ENCODE data around the gene NUP210.

The NUP210 gene

DNA sequence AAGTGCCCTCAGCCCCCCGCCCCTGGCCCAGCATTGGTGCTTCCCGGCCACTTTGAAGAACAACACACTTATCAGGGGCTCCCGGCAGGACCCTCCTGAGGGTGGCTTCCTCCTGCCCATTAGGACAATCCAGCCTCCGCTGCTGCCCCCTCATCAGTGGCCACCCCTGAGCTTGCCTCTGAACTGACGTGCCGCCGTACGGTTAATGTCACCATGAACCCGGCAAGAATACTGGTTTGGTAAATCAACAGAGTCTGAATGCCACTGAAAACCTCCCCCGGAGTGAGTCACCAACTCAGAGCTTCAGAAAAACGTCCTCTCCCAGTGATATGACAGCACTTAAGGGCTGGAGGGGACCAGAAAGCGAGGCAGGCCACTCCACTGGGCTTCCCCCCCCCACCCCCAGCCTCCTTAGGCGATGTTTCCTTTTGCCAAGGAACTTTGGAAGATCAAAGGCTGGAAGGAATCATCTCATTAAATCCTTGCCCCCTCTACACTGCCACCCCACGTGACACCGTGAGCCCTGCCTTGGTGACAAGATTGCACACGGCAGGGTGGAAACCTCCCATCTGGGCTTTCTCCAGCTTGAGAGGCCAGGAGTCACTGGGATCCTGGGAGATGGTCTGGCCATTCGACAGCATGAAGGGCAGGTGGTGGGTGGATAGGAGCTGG, 142.1 kb downstream of the NUP210 start:
- Mint-ChIP-seq H3K27ac (no peak overlapping the region), H3K9me3 (no peaks in the 10 kb centered on the region), H3K36me3 (no peaks in the 10 kb centered on the region), H3K27me3 (peaks cover 6% of the 10 kb centered on the region), H3K4me1 (peaks cover 5% of the 10 kb centered on the region), H3K4me3 (no peak overlapping the region)

- peaks cover 5% of the 10 kb centered on the region for H3K4me1 Mint-ChIP-seq
- H3K27me3 Mint-ChIP-seq: peaks cover 6% of the 10 kb centered on the region
- no peaks in the 10 kb centered on the region for H3K36me3 Mint-ChIP-seq
- no peak overlapping the region for H3K27ac Mint-ChIP-seq
- no peaks in the 10 kb centered on the region for H3K9me3 Mint-ChIP-seq
- H3K4me3 Mint-ChIP-seq: no peak overlapping the region
Measured at GRCh38 chr3:13277196-13277813, 142.8 kb downstream of the NUP210 start.

DNA sequence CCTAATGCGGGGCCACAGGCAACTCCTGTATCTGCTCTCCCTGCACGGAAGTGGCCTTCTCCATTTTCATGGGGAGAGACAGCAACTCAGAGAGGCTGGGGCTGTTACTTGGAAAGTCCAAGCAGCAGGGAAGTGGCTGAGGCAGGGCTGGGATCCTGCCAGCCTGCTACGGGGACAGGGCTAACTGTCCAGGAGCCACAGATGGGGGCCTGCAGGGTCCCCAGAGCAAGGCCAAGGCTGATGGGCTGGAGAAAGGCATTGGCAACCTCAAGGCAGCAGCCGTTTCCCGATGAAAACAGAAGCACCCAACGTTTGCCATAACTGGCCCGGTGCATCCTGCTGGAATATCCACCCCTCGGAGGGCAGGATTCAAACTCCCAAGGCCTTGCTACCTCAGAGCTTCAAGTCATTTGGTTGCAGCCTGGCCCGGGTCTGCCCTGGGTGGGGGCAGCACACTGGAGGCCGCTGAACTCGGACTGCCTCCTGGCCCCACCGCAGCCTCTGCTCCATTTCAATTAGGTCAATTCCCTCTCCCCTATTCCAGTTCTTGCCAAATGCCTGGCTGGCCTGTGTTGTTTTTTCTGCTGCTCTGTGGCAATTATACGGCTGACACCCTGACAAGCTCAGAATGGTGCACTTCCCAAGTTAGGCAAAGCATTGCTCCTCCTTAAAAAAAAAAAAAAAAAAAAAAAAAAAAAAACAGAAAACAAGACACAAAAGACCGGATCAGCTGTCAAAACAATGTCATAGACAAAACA, 143.5 kb downstream of the NUP210 start:
- peaks cover 3% of the 10 kb centered on the region for H3K4me1 Mint-ChIP-seq
- H3K27me3 Mint-ChIP-seq: peaks cover 4% of the 10 kb centered on the region
- no peaks in the 10 kb centered on the region for H3K36me3 Mint-ChIP-seq
- no peak overlapping the region for H3K4me3 Mint-ChIP-seq
- H3K9me3 Mint-ChIP-seq: no peaks in the 10 kb centered on the region
- H3K27ac Mint-ChIP-seq: no peak overlapping the region

DNA sequence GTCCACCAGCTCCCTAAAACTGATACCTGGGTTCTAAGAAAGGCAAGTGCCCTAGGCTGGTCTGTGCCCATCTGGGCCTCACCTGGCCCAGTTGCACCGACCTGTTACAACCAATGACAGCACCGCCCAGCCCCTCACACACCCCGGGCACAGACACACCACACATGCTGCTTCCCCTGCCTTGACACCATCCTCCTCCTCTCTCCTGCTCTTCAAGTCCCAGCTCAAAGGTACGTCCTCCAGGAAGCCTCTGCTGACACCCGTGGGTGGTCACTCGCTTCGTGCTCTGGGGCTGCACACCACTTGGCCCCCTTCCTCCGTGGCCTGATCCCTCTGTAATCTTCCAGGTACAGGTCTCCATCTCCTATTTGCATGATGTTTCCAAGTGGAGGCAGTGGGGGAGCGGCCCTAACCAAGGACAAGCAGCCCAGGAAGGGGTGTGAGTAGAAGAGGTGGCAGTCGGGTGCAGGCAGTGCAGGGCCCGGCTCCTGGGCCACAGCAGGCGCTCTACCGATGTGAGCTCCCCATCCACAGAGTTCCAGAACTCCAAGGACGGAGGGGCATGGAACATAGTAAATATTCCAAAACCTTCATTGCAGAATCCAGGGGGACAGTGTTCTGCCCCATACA, 144.6 kb downstream of the NUP210 start:
- Mint-ChIP-seq H3K27me3 (peaks cover 3% of the 10 kb centered on the region), H3K27ac (no peak overlapping the region), H3K4me1 (no peaks in the 10 kb centered on the region), H3K36me3 (no peaks in the 10 kb centered on the region), H3K9me3 (no peaks in the 10 kb centered on the region), H3K4me3 (no peak overlapping the region)

- Mint-ChIP-seq H3K4me1 (no peaks in the 10 kb centered on the region), H3K9me3 (no peaks in the 10 kb centered on the region), H3K36me3 (no peaks in the 10 kb centered on the region), H3K27me3 (peaks cover 2% of the 10 kb centered on the region), H3K4me3 (no peak overlapping the region), H3K27ac (no peak overlapping the region)
Measured at GRCh38 chr3:13274551-13275332, 145.4 kb downstream of the NUP210 start.

DNA sequence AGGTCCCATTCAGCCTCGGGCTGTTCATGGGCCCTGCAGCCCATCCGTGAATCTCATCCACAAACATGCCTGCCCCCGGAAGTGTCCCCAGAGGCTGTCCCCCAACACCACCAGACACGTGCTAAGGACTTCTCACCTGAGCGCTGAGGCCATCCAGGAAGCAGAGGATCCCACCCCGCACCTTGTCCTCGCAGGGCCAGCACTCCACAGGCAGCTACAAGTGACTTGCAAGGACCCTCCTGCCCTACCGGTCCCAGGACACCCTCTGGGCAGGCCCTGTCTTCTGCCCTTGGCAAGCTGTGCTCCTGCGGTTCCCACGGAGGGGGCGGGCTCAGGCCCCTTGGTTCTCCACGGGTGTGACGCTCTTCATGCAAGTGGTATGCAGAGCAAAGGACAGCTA, 146.0 kb downstream of the NUP210 start:
- H3K9me3 Mint-ChIP-seq: no peaks in the 10 kb centered on the region
- peaks cover 2% of the 10 kb centered on the region for H3K27me3 Mint-ChIP-seq
- H3K4me3 Mint-ChIP-seq: no peak overlapping the region

GRCh38 chr3:13273604-13274105, 146.5 kb downstream of the NUP210 start:
- H3K27ac Mint-ChIP-seq: no peak overlapping the region
- H3K4me1 Mint-ChIP-seq: no peaks in the 10 kb centered on the region
- no peak overlapping the region for H3K4me3 Mint-ChIP-seq
- H3K27me3 Mint-ChIP-seq: peaks cover 2% of the 10 kb centered on the region
- no peaks in the 10 kb centered on the region for H3K9me3 Mint-ChIP-seq
- no peaks in the 10 kb centered on the region for H3K36me3 Mint-ChIP-seq

More for the DNA sequence above, 146.0 kb downstream of the NUP210 start:
- Mint-ChIP-seq H3K27ac (no peak overlapping the region), H3K4me1 (no peaks in the 10 kb centered on the region), H3K36me3 (no peaks in the 10 kb centered on the region)

DNA sequence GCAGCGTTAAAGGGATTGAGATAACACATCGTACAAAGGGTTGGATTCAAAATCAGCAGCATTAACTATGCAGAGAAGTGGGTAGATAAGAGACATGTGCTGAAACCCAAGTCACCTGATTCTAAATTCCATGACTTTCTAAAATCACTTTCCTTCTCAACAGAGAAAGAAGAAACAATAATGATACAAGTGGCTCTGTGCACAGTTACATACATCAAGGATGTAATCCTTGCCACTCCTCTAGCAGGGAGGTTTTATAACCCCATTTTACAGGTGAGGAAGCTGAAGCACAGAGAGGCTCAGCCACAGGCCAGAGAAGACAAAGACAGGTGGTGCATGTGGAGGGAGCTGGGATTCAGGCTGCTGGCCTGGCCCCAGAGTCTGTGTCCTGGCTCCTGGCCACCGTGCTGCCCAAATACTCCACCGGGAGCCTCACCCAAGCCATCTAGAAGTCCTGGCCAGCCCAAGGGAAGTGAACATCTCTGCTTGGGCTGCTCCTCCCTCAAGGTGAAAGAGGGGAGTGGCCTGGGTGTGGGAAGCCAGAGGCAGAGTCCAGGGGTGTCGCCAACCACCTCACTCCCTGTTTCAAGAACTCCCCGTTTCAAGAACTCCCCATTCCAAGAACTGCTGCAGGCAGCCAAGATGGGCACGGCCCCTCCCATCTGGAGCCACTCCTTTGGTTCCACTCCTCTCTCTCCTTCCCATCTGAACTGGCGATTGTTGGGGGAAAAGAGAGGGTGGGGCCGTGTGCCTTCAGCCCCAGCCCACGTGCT, 147.1 kb downstream of the NUP210 start:
- no peaks in the 10 kb centered on the region for H3K9me3 Mint-ChIP-seq

GRCh38 chr3:13269711-13270378, 150.3 kb downstream of the NUP210 start:
- no peaks in the 10 kb centered on the region for H3K4me1 Mint-ChIP-seq
- H3K36me3 Mint-ChIP-seq: no peaks in the 10 kb centered on the region
- no peaks in the 10 kb centered on the region for H3K9me3 Mint-ChIP-seq
- H3K4me3 Mint-ChIP-seq: no peak overlapping the region
- H3K27ac Mint-ChIP-seq: no peak overlapping the region
- peaks cover 3% of the 10 kb centered on the region for H3K27me3 Mint-ChIP-seq

More for the DNA sequence above, 147.1 kb downstream of the NUP210 start:
- Mint-ChIP-seq H3K4me3 (no peak overlapping the region), H3K27ac (no peak overlapping the region), H3K27me3 (peaks cover 2% of the 10 kb centered on the region), H3K36me3 (no peaks in the 10 kb centered on the region), H3K4me1 (no peaks in the 10 kb centered on the region)

GRCh38 chr3:13268961-13269441, 151.1 kb downstream of the NUP210 start:
- Mint-ChIP-seq H3K36me3 (no peaks in the 10 kb centered on the region), H3K27ac (no peak overlapping the region), H3K4me3 (no peak overlapping the region), H3K27me3 (peaks cover 3% of the 10 kb centered on the region), H3K4me1 (no peaks in the 10 kb centered on the region), H3K9me3 (no peaks in the 10 kb centered on the region)

DNA sequence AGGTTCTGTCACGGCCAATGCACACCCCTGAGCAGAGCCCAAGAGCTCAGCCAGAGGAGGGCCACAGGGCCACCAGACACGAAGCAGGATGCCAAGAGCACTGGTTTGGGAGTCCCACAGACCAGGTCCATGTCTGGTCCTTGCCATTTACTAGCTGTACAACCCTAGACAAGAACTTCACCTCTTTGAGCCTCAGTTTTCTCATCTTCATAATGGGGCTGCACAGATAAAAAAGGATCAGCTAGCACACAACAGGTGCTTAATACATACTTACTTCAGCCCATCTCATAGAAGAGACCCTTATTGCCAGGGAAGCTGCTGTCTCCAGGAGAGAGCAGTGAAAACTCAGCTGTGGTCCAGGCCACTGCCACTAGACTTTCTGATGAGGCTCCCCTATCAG, 152.0 kb downstream of the NUP210 start:
- Mint-ChIP-seq H3K4me3 (no peak overlapping the region), H3K9me3 (no peaks in the 10 kb centered on the region), H3K27ac (no peak overlapping the region), H3K36me3 (no peaks in the 10 kb centered on the region), H3K27me3 (peaks cover 3% of the 10 kb centered on the region), H3K4me1 (peaks cover under 1% of the 10 kb centered on the region)

DNA sequence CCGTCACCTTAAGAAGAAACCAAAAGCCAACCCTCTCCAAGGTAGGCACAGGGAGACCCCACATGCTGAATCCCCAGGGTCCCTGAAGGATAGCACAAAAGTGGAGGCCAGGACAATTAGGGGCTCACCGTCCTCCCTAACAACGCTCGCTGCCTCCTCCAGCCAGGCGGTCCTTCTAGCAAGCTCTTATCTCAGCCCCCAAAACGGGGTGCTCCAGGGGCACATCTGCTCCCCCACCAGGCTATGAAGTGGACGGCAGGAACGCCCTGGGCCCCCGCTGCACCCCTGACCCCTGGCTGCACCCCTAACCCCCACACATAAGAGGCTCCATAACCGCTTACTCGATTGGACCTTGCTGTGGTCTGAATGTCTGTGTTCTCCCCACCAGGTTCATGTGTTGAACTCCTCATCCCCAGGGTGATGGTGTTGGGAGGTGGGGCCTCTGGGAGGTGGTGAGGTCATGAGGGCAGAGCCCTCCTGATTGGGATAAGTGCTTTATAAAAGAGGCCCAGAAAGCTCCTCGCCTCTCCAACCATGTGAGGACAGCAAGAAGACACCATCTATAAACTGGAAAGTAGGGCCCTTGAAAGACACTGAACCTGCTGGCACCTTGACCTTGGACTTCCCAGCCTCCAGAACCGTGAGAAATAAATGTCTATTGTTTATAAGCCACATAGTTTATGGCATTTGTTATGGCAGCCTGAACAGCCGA, 153.3 kb downstream of the NUP210 start:
- H3K36me3 Mint-ChIP-seq: no peaks in the 10 kb centered on the region
- H3K4me3 Mint-ChIP-seq: no peak overlapping the region
- peaks cover 3% of the 10 kb centered on the region for H3K27me3 Mint-ChIP-seq
- no peak overlapping the region for H3K27ac Mint-ChIP-seq
- H3K4me1 Mint-ChIP-seq: peaks cover 9% of the 10 kb centered on the region
- H3K9me3 Mint-ChIP-seq: no peaks in the 10 kb centered on the region
